GM20431 (cell line): Measurements from ENCODE around the gene ZNF266.

Source experiments
- in situ Hi-C: fragments of 300-500 bp; cut with MseI, MboI; formaldehyde crosslinking; loops from one replicate; pipeline ENCODE4 v1.15.0; 2020; ENCODE audit warnings: low sequenced_read_pairs; ENCODE audit not compliant: unreplicated experiment

ZNF266 gene

GRCh38 chr19:9435279-9436268 is at the start of gene ZNF266:
TSS of gene ZNF266 (minus strand) at chr19:9435573. CDS start at chr19:9420089, 15,484 bp downstream.
- in situ Hi-C loops, result no loop called here

- in situ Hi-C loops, result no loop called here
Measured at GRCh38 chr19:9485140-9485539, 49.8 kb upstream of the ZNF266 start.

- in situ Hi-C loops, result no loop called here
Measured at GRCh38 chr19:9474975-9475374, 39.6 kb upstream of the ZNF266 start.

GRCh38 chr19:9467161-9467560 is 31.8 kb upstream of the ZNF266 start:
- in situ Hi-C loops, result no loop called here

- in situ Hi-C loops, result no loop called here
Measured at GRCh38 chr19:9461938-9462337, 26.6 kb upstream of the ZNF266 start.

GRCh38 chr19:9456018-9456689 is 20.8 kb upstream of the ZNF266 start:
- in situ Hi-C loops, result no loop called here

GRCh38 chr19:9453953-9454352 is 18.6 kb upstream of the ZNF266 start:
- in situ Hi-C loops, result no loop called here

- in situ Hi-C loops, result no loop called here
Measured at GRCh38 chr19:9445037-9445436, 9.7 kb upstream of the ZNF266 start.

GRCh38 chr19:9436358-9436757 is 985 bp upstream of the ZNF266 start:
- in situ Hi-C loops, result no loop called here

- in situ Hi-C loops, result no loop called here
Measured at GRCh38 chr19:9431475-9431874, 3.9 kb downstream of the ZNF266 start.

GRCh38 chr19:9430444-9430843 is 4.9 kb downstream of the ZNF266 start:
- in situ Hi-C loops, result no loop called here

GRCh38 chr19:9427941-9428340 is 7.4 kb downstream of the ZNF266 start:
- in situ Hi-C loops, result no loop called here

- in situ Hi-C loops, result no loop called here
Measured at GRCh38 chr19:9413240-9413954, 22.0 kb downstream of the ZNF266 start.

- in situ Hi-C loops, result no loop called here
Measured at GRCh38 chr19:9407827-9408226, 27.5 kb downstream of the ZNF266 start.

- in situ Hi-C loops, result no loop called here
Measured at GRCh38 chr19:9406798-9407352, 28.5 kb downstream of the ZNF266 start.

GRCh38 chr19:9381361-9381785 is 54.0 kb downstream of the ZNF266 start:
- in situ Hi-C loops, result no loop called here

- in situ Hi-C loops, result no loop called here
Measured at GRCh38 chr19:9370738-9371619, 64.4 kb downstream of the ZNF266 start.

- in situ Hi-C loops, result no loop called here
Measured at GRCh38 chr19:9362905-9363304, 72.5 kb downstream of the ZNF266 start, which contains the start of gene ZNF177. TSS of gene ZNF177 (plus strand) at chr19:9363013. CDS start at chr19:9378312, 15,299 bp downstream.
